ENCODE measurements around the gene RAB11FIP4. TPM values are rescaled to one million over a fixed set of nuclear protein-coding genes. Genes with fewer than 3 reads are reported as not detected.

Gene RAB11FIP4
- total RNA-seq, 1 experiment from 2014 or later, result 2.0 TPM

DNA sequence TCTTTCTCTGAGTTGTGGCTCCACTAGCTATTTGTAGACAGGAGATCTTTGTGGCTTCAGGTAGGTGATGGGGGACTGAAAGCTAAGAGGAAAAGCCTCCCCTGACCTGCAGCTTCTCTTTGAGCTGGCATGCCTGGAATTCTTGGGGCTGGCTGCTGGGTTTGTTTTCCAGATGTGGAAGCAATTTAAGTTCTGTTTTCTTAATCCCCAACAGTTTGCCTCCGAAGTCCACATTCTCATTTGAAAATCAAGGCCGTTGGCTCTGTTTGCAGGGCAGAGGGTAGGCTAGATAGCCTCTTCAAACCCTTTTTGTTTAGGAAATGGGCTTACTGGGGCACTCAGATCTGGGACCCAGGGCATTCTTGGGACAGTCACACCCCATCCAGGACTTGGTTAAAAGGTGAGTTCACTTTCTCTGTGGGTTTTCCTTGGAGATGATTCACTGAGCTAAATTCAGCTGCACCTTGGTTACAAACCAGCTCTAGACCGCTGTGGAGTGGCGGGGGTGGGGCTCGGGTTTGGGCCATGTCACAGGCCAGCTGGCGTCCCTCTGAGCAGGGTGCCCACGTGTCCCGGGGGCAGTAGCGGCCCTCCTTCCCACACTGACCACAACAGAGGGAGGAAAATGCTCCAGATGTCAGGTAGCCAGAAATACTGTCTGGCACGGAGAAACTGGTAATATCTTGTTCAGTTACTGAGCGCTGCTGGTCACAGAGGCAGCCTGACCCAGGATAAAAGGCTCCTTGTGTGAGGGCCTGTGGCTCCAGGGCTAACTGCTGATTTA, 108.5 kb downstream of the RAB11FIP4 start:
- DNase-seq (ENCODE audit: low read depth), result peak; percentile 89

DNA sequence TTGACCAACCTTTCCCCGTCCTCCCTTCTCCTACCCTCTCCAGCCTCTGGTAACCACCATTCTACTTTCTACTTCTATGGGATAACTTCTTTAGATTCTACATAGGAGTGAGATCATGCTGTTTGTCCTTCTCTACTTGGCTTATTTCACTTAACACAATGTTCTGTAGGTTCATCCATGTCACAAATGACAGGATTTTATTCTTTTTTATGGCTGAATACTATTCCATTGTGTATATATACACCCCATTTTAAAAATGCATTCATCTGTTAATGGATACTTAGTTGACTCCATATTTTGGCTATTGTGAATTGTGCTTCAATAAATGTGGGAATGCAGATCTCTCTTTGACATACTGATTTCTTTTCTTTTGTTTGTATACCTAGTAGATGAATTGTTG, 115.0 kb downstream of the RAB11FIP4 start:
- DNase-seq (ENCODE audit: low read depth), result no peak

- DNase-seq (ENCODE audit: low read depth), result no peak
Observed at GRCh38 chr17:31508288-31509094, 117.0 kb downstream of the RAB11FIP4 start.

GRCh38 chr17:31509095-31509804, 117.8 kb downstream of the RAB11FIP4 start:
- DNase-seq (ENCODE audit: low read depth), result no peak

DNA sequence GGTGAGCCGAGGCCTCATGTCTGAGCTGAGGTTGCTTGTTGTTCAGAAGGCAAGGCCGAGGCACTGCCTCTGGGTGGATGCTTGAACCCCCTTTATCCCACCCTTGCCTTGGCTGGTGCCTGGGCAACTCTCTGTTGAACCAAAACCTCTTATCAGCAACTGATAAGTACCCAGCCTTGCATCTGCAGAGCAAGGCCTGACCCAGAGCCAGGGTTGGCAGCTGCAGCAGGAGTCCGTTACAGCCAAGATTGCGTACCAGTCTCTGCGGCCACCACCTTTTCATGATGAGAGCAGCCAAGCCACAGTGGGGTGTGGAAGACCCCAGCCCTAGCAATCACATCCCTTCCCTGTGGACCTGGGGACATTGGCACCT, 118.3 kb downstream of the RAB11FIP4 start:
- no peak for DNase-seq (ENCODE audit: low read depth)

- no peak for DNase-seq (ENCODE audit: low read depth)
Observed at GRCh38 chr17:31510308-31511194, 119.1 kb downstream of the RAB11FIP4 start.

GRCh38 chr17:31511195-31511578, 119.7 kb downstream of the RAB11FIP4 start:
- DNase-seq (ENCODE audit: low read depth), result no peak

GRCh38 chr17:31511580-31511979, 120.1 kb downstream of the RAB11FIP4 start:
- no peak for DNase-seq (ENCODE audit: low read depth)

GRCh38 chr17:31512104-31512740, 120.7 kb downstream of the RAB11FIP4 start:
- DNase-seq (ENCODE audit: low read depth), result no peak

DNA sequence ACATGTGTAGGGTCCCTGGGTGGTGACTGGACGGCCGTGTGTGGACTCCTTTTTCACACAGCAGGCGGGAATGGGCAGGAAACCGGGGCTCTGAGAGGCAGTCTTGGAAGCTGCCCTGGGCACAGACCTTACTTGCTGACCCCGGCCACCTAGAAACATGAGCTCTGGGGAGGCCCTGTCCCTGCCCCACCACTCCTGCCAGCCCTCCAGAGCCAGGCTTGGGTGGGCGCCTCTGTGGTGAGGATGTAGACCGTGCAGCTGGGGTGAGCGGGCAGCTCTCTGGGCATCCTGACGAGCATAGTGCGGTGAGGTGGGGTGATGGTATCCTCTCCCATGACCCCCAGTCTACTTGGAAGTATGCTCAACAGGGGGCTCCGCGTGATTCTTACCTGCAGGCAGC, 121.3 kb downstream of the RAB11FIP4 start:
- no peak for DNase-seq (ENCODE audit: low read depth)

- no peak for DNase-seq (ENCODE audit: low read depth)
Observed at GRCh38 chr17:31513731-31514427, 122.4 kb downstream of the RAB11FIP4 start.

DNA sequence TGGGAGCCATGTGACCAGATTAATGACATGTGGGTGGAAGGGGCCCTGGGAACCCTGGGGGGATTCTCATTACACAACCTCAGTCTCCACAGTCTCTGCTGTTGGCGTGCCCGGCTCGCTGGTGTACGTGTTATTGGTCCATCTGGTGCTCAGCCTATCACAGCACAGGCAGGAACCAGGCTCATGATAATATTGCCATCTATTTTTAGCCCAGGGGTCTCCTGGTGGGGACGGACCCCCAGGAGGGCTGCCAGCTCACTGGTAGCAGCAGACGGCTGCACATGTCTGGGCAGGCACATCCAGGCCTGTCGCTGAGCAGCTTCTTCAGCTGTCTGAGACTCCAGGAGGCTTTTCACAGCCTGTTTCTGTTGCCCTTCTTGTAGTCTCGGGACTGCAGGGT, 123.8 kb downstream of the RAB11FIP4 start:
- no peak for DNase-seq (ENCODE audit: low read depth)

DNA sequence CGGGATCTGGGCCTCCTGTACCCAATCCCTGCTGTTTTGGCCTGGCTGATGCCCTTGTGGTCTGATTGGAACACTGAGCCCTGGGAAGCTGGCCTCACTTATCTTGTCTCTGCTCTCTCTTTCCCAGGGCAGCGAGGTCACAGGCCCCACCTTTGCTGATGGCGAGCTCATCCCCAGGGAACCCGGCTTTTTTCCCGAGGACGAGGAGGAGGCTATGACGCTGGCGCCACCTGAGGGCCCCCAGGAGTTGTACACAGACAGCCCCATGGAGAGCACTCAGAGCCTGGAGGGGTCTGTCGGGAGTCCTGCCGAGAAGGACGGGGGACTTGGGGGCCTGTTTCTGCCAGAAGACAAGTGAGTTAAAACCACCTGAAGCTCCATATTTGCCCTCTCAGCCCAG, 126.0 kb downstream of the RAB11FIP4 start:
- DNase-seq (ENCODE audit: low read depth), result no peak

GRCh38 chr17:31518478-31518877, 127.0 kb downstream of the RAB11FIP4 start:
- DNase-seq (ENCODE audit: low read depth), result no peak

DNA sequence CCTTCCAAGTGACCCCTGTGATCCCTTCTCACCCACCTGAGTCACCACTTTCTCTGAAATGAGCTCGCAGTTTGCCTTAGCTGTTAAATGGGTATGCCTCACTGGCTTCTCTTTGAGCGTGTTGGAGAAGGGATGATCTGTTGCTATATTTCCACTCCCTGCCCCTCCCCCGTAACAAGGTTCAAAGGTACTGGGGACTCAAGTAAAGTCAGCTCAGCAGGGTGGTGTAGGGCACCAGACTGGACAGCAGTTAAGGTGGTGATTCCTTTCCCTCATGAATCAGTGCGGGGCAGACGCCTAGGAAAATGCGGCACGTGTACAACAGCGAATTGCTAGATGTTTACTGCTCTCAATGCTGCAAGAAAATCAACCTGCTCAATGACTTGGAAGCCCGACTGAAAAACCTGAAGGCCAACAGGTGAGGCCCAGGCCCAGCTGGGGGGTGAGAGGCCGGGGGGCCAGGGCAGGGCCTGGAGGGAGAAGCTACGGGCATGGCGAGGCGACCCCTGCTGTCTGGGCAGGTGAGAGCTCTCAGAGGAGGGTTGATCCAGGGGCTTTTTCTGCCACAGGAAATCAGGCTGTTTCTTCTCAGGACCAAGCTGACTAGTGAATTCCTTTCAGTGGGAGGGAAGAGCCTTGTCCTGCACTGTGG, 130.3 kb downstream of the RAB11FIP4 start:
- DNase-seq (ENCODE audit: low read depth), result no peak

DNA sequence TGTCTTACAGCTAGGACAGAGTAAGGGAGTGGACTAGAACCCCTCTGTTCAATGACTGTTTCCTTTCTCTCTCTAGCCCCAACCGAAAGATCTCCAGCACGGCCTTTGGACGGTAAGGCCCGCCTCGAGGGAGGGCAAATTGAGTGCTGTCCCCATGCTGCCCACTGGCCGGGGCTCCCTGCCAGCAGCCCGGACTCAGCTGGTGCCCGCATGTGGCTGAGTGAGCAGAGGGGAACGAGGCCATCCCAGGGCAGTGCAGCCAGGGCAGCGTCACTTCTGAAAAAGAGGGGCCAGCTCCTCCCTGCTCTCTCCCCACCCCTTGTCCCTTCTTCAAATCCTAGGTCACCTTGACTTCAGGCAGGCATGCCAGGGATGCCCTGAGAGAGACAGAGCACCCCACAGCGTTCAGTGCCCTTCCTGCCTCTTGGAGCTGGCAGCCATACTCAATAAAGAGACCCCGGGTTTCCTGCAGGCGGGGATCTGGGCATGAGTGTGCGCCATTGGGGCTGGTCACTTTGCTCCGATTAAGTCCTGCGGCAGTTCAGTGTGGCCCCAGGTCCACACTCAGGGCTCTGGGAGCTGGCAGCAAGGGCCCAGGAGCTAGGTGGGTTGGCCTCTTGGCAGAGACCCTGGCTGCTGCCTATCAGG, 130.9 kb downstream of the RAB11FIP4 start:
- no peak for DNase-seq (ENCODE audit: low read depth)

DNA sequence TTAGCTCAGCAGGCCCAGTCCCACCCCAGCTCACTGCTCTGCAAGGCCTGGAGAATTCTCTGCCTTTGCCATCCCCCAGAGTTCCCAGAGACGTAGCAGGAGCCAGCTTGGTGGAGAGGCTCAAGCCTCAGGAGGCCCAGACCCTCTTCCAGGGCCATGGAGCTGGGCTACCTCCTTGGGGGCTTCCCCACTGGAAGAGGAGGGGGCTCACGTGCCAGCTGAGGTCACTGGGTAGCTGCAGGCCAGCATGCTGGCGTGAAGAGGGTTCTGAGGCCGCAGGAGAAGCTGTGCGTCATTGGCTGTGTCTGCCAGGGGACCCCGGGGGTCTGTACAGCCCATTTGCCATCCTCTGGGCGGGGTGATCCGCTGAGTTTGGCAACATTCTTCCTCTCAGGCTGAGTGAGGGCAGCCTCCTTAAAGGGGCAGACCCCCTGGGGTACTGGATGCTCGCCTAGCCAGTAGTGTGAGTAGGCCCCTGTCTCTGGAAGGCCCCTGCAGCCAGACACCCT, 131.6 kb downstream of the RAB11FIP4 start:
- no peak for DNase-seq (ENCODE audit: low read depth)

DNA sequence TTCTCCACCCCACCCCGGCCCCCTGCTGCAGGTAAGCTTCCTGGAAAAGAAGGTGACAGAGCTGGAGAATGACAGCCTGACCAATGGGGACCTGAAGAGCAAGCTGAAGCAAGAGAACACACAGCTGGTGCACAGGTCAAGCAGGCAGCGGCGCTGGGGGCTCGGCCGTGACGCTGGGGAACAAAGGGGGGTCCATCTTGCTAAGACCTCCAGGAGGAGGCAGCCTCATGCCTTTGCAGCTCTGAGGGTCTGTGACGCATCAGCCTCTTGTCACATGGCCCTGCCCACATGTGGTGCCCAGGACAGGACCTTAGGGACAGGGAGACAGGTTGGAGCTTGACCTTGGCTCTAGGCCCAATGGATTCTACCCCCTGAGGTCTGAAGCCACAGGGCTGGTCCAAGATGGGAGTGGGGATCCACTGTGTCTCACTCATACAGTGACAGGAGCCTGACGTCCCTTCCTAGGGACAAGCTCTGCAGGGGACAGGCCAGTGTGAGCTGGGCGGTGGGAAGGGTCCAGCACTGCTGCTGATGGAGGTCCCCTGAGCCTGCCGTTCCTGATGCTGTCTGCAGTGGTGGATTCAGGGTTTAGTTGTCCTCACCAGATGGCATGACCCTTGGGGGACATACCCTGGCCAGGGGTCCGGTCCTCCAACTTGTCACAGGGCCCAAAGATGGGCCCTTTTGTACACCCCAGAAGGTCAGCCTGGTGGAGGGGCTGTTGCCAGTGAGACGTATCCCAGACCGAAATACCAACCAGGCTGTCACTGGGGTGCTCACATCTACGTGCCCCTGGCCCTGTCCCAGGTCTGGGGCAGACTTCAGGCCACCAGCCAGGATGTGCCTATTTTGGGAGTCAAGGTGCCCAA, 132.6 kb downstream of the RAB11FIP4 start:
- no peak for DNase-seq (ENCODE audit: low read depth)
